ENCODE results near the gene GEMIN7.

GRCh38 chr19:45076851-45077730 lies 2.0 kb upstream of the GEMIN7 start:
- TF ChIP-seq CTCF (conservative IDR thresholded peaks at IDR 0.05) (no peak), ZFX (IDR thresholded peaks at IDR 0.05) (no peak)
